Midbrain (tissue), 1 donor: Measurements from ENCODE around the gene ZNF76.

ENCODE experiments used
- DNase-seq: peaks from one replicate; lab custom pipeline; 2025; lab: John Stamatoyannopoulos, UW

ZNF76 gene

DNA sequence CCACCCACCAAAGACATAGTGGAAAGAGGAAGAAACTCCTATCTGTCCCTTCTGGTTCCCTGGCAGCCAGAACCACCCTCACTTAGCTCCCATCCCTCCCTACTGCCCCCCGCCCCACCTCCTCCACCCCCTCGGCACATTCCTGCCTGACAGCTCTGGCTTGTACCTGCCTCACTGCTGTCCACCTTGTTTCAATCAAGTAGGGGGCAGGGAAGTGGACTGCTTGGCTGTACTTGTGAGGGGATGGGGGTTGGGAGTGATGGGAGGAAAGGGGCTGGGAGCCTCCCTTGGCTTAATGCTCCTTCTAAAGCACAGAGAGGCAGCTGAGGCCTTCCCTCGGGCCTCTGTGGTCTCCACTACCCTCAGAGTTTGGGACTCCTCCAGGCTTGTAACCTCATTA lies 22.1 kb upstream of the ZNF76 start:
- no peak for DNase-seq

DNA sequence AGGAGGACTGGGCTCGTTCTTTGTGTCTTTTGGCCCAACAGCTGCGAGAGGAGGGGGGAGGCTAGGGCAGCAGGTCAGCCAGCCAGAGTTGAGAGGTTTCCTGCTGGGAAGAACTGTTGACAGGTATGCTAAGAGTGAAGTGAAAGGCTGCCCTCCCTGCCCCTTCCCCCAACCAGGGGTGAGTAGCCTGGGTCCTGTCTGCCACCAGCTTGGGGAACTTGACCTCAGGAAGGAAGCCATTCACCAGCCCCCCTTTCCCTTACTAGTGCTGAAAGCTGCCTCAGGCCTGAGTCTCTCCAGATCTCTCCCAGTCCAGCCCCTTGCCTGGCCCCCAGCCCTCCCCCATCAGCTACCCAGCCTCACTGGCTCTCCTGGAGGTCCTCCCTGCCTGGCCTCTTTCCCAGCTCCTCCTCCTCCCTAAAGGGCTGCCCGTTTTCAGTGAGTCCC lies 20.7 kb upstream of the ZNF76 start:
- DNase-seq, result no peak

DNA sequence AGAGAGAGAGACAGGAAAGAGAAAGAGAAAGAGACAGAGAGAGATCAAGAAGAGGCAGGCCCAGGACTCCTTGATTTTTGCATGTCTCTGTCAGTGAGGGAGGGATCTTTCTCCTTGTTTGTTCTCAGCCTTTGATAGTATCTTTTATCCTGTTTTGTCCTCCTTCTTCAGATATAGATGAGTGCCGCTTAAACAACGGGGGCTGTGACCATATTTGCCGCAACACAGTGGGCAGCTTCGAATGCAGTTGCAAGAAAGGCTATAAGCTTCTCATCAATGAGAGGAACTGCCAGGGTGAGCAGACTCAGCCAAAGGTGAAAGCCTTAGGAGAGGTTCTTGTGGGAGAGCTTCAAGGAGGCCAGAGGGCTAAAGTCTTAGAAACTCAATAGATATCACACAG lies 20.0 kb upstream of the ZNF76 start:
- no peak for DNase-seq

DNA sequence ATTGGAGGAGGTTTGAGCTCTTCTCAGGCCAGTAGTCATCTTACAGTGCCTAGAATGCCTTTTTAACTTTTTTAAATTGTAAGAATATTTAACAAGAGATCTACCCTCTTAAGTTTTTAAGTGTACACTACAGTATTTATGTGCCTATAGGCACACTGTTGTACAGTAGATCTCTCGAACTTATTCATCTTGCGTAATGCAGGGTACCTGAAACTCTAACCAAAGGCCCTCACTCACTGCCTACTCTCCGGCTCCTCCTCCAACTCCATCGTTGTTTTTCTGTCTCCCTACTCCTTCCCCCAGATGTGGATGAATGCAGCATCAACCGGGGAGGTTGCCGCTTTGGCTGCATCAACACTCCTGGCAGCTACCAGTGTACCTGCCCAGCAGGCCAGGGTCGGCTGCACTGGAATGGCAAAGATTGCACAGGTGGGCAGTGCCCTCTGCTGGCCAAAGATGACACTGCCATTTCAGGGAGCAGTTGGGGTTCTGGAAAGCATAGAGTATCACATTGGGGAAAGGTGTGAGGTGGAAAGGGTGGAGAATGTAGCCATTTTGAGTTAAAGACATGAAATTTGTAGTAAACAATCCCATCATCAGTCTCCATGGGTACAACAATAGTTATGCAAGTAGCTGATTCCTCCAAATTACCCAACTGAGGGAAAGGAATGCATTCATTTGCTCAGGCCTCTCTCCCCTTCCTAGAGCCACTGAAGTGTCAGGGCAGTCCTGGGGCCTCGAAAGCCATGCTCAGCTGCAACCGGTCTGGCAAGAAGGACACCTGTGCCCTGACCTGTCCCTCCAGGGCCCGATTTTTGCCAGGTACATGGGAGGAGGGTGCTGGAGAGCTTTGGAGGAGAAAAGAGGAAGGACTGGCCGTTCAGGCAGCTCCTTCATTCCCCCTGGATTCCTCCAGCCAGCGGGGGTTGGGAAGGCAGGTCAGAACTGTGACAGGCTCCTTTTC lies 18.4 kb upstream of the ZNF76 start:
- peak; percentile 71 for DNase-seq

DNA sequence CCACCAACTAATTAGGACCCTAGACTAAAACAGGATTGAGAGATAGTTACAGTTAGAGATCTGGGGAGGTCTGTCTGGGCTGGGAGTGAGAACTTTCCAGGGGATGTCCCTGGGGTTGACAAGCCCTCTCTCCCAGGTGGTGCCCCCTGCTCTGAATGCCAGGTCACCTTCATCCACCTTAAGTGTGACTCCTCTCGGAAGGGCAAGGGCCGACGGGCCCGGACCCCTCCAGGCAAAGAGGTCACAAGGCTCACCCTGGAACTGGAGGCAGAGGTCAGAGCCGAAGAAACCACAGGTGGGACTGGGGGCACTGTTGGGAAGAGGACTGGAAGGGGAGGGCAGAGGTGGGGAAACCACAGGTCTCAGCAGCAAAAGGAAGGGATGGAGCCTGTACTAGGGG lies 17.0 kb upstream of the ZNF76 start:
- DNase-seq, result no peak

DNA sequence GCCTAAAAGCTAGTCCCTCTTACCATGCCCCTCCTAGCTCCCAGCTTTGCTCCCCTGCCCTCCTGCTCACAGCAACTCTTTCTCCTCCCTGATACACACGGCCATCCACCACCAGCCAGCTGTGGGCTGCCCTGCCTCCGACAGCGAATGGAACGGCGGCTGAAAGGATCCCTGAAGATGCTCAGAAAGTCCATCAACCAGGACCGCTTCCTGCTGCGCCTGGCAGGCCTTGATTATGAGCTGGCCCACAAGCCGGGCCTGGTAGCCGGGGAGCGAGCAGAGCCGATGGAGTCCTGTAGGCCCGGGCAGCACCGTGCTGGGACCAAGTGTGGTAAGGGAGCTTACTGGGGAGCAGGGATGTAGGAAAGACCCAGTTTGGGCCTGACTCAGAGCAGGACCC lies 16.6 kb upstream of the ZNF76 start:
- DNase-seq, result no peak

DNA sequence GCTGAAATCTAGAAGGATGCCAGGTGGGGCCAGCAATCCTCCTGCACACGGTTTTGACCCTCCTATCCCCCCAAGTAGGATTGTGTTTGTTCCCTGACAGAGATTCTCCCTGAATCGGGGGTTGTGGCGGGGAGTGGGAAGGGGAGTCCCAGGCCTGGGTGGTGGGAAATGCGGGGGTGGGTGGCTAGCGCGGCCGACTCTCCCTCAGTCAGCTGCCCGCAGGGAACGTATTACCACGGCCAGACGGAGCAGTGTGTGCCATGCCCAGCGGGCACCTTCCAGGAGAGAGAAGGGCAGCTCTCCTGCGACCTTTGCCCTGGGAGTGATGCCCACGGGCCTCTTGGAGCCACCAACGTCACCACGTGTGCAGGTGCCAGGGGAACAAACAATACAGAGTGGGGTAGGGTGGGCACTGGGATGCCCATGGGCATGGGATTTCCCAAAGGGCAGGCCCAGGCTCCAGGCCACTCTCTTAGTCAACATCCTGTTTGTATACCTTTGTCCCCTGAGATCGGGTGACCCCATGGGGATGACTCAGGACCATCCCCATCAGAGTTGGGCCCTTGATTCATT lies 16.1 kb upstream of the ZNF76 start:
- DNase-seq, result no peak

DNA sequence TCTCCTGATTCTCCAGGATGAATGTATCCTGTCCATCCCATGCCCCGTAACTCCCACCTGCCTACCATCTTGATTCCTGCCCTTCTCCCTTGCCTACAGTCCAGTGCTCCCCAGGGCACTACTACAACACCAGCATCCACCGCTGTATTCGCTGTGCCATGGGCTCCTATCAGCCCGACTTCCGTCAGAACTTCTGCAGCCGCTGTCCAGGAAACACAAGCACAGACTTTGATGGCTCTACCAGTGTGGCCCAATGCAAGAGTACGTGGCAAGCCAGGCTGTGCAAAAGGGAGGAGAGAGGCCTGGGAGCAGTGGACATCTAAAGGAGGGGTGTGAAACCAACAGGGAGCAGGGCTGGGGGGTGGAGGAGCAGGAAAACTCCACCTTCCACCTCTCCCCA lies 15.0 kb upstream of the ZNF76 start:
- no peak for DNase-seq

DNA sequence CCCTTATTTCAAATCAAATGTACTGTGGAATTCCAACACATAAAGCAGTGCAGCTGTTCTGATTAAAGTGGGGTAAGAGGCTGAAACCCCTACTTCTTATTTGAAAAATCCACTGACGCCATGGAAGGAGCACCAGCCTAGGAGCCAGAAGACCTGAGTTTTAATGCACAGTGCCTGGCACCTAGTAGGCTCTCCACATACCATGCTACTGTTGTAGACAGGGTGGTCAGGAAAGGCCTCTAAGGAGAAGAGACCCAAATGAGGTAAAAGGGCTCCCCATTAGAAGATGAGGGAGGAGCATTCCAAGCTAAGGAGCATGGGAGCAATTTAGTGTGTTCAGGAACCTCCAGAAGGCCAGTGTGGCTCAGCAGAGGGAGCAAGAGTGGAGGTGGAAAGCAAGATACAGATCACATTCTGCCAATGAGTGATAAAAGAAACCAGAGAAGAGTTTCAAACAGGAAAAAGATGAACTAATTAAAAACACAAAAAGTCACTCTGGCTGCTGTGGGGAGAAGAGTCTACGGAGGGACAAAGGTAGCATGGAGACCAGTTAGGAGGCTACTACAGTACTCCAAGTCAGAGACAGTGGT lies 11.8 kb upstream of the ZNF76 start:
- no peak for DNase-seq

DNA sequence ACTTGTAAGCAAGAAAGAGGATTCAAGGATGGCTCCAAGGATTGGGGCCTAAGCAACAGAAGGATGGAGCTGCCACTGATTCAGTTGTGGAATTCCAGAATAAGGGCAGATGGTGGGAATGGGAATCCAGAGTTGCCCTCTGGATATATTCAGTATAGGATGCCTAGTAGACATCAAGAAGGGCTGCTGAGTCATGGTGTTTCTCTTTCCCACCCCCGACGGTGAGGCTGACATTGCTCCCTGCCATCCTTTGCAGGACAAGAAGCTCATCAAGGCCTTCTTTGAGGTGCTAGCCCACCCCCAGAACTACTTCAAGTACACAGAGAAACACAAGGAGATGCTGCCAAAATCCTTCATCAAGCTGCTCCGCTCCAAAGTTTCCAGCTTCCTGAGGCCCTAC lies 11.2 kb upstream of the ZNF76 start:
- no peak for DNase-seq

DNA sequence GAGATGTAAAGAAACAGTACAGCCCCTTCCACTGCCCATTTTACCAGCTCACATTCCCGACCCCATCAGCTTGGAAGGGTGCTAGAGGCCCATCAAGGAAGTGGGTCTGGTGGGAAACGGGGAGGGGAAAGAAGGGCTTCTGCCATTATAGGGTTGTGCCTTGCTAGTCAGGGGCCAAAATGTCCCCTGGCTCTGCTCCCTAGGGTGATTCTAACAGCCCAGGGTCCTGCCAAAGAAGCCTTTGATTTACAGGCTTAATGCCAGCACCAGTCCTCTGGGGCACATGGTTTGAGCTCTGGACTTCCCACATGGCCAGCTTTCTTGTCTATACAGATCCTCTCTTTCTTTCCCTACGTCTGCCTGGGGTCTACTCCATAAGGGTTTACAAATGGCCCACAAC lies 10.6 kb upstream of the ZNF76 start:
- DNase-seq, result no peak

DNA sequence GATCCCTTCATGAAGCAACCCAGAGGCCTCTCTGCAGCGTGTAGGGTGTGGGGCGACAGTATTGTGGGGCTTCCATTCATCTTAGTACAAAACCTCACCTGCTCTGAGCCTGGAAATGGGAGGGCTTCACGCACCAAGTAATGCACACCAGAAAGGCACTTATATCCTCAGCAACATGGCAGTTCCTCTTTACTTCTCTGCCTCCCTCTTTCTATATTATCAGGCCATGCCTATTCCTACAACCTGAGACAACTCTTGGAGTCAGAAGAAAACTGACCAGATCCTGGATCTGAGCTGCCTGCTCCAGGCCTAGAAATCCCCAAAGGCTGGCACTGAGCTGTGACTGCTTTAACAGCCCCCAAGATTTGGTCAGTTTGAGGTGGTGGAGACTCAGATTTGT lies 7.6 kb upstream of the ZNF76 start:
- DNase-seq, result no peak

DNA sequence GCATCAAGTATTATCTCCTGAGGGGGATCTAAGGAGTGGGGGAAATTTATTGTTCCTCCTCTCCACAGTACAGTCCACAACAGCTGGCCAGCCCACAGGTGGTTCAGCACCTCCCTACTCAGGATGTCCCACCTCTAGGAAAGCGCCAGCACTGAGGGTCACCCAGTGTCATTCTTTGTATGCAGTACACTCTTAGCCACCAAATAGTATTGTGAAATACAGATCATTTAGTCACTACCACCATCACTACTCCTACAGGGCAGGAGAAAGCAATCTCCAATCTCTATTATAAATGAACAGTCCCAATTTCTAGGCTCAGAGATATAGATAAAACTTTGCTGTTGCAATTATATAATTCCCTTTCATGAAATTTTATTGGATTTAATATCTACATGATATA lies 6.3 kb upstream of the ZNF76 start:
- DNase-seq, result no peak

DNA sequence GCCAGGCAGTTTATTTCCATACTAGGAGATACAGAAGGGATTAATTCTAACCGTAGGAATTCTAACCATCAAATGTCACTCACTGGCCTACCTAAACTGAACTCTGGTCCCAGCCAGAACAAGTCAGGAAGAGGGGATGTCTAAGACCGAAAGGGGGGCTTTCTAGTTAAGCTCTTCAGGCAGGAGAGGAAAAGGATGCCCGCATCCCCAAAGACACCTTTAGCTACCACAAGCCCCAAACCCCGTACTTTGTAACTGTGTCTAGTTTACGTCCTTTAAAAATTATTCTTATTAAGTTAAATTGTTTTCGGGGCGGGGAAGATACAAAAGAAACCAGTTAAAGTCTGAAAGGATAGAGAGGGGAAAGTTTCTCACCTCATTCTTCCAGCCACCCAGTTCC lies 1.2 kb upstream of the ZNF76 start:
- DNase-seq, result no peak

DNA sequence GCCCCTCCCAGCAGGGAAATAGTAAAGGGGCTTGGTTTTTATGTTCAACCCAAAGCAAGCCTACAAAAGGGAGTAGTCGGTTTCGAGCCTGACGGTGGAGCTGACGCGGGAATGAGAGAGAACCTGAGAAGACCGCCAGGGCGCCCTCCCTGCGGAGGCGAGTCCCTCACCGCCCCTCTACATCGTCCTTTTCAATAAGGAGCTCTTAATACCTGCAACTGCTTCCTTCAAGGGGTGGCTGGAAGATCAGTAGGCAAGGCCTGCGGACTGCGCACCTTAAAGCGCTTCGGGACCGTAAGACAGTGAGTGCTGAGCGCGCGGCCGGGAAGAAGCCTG lies 709 bp upstream of the ZNF76 start:
- DNase-seq, result peak; percentile 35

DNA sequence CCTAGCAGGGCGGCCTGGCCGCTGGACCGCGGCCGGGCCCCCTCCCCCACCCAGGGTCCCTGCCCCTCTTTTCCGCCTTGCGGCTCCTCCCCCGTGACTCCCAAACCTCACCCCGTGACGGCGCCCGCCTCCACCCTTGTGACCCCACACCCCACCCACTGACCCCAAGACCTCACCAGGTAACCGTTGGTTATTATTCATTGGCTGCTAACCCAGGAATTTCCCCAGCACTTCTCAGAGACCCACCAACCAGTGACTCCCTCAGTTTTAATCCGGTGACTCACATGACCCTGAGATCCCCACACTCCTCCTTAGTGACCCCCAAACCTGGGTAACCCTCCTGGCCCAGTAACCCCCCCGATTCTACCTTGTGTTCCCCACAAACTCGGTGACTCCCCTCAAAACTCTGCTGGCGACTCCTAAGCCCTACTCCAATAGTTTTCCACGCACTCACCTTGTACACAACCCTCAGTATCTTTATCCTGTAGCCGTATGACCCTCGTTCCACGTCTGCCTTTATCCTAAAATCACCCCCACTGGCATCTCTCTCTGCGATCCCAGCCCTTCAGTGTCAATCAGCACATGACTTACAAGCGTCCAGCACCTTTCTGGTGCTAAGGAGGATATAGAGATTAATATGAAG lies 534 bp downstream of the ZNF76 start:
- peak; percentile 61 for DNase-seq

DNA sequence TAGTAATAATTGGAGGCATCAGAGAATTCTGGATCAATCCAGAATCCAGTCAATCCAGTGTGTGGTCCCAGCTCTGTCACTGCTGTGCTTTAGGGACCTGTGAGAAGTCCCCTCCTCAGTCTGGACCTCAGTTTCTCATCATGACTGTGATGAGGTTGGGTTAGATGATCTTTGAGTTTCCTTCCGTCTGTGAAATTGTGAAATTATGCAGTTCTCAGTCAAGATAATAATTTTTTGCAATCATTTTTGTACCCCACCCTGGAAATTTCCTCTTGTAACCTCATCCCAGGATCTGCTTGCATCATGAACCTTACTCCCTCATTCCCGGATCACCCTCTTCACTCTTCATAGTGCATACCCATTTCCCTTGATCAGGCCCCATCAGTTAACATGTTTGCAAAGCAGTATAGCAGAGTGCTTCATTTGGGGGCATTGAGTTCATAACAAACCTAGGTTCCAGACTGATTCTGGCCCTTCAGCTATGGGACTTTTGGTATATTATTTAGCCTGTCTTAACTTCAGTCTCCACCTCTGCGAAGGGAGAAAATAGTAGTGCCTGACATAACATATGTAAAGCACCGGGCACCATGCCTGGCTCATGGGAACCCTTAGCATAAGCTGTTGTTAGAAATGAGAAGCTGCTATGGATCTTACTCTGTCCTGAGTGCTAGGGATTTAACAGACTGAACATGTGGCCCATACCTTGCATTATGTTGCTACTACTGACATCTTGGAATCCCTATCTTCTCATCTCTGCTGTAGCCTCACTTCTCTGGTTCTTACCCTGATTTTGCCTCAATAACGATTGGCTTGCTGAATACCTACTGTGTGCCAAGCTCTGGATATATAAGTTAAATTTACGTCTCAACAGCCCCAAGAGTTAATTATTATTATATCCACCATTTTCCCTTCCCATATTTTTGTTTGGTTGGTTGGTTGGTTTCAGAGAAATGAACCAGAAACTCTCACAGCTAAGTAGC lies 1.3 kb downstream of the ZNF76 start:
- DNase-seq, result no peak

DNA sequence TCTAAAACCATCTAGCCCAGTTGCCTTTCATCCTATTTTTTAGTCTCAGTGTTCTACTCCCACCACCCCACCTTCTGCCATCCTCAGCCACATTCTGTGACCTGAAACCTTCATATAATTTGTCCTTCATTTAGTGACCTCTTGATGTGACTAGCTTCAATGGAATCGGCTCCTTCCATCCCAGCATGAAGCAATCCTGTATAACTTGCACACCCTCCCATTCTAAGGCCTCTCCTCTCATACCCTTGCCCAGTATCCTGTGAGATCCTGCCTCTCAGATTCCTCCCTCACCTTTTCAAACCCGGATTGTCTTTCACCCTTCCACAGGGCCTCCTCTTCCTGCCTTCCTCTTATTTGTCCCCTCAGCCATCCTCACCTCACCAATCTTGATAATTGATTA lies 3.1 kb downstream of the ZNF76 start:
- DNase-seq, result no peak

DNA sequence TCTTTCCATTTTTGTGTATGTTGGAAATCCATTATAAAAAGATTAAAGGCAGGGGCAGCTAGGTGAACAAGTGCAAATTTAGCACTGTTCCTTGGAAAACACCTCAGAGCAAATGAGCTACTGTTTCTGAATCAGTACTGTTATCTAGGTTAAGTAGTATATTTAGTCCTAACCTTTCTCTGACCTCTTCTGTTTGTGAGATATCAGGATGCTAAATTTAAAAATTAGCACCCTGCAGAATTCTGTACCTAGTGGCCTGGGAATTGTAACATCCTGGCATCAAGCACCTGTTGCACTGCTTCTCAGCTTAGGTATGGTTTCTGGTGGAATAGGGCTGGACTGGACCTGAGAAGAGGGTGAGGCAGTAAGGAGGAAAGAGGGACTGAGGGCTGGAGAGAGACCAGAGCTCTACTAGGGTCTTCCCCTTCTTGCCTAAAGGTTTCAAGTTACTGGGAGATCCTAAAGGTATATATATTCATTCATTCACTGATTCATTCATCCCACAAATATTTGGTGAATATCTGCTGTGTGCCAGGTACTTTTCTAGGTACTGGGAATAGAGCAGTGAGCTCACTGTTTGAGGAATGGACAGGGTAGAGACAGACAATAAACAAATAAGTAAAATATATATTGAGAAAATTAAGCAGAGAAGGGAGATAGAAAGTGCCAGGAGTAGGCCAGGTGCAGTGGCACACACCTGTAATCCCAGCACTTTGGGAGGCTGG lies 5.2 kb downstream of the ZNF76 start:
- DNase-seq, result no peak

DNA sequence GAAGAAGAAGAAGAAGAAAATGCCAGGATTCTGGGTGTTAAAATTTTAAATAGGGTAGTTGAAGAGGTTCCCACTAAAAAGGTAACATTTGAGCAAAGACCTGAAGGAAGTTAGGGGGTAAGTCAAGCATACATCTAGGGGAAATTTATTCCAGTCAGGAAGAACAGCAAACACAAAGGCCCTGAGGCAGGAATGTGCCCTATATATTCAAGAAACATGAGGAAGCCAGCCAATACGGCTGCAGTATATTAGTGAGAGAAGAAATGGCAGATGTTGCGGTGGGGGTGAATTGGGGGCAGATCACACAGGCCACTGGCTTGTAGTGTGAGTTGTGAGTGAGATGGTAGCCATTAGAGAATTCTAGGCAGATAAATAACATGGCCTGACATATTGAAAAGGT lies 6.0 kb downstream of the ZNF76 start:
- DNase-seq, result no peak

DNA sequence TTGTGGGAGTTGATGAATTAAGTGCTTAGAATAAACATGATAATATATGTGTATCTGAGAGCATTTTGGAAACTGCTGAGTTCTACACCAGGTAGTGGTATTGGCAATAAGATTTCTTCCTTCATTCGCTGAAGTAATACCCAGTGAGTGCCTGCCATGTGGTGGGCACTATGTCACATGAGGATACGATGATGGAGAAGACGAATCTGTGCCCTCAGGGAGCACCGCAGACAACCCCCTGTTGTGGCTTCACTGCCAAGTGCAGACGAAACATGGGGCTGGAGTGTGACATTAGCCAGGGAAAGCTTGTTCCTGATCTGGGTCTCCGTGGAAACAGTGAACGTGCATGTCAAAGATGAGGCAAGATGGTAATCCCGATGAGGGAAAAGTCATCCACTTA lies 7.9 kb downstream of the ZNF76 start:
- no peak for DNase-seq
